HCT116 (cell line): Measurements from ENCODE around the gene ZNF107. TPM values are rescaled to one million over a fixed set of nuclear protein-coding genes. Genes with fewer than 3 reads are reported as not detected.

Source experiments
- ATAC-seq: fragments of 200-7000 bp; cut with Tn5 transposase; 2 replicates; pipeline ENCODE4 v1.9.1; 2020; ENCODE audit warnings: mild to moderate bottlenecking, moderate library complexity
- BruUV-seq: library from RNA; stranded (reverse); fragments of 400-500 nt; replicated peaks from 2 replicates; lab custom pipeline; 2021; lab: Mats Ljungman, UMichigan
- CTCF ChIA-PET: fragments of 300-600 bp; sonication (Branson Sonifier 250); formaldehyde crosslinking; loops from one replicate; lab custom pipeline; 2021; ENCODE audit warnings: antibody characterized with exemption; lab: Charles Lee
- POLR2A ChIA-PET: fragments of 300-600, 350-600 bp; sonication (Branson Sonifier 250); formaldehyde crosslinking; loops from one replicate; lab custom pipeline; 2021; ENCODE audit warnings: antibody characterized with exemption; lab: Charles Lee
- RAD21 ChIA-PET, 2 experiments: fragments of 300-600 bp; sonication (Branson Sonifier 250); formaldehyde crosslinking; loops; one replicate each; lab custom pipeline; 2023; ENCODE audit warnings: low total read pairs in 2 of 2; ENCODE audit not compliant: uncharacterized antibody in 2 of 2, unreplicated experiment in 2 of 2, low non-redundant PET in 1 of 2; lab: Charles Lee
- DNase-seq: peaks from one replicate; pipeline ENCODE4 v3.0.0-alpha.2; 2010; ENCODE audit warnings: low read depth, low spot score
- H2AFZ ChIP-seq: fragments of 200-600 bp; shearing (Covaris generic), sonication (generic); 2 replicates; pipeline ENCODE4 v1.6.1; 2017; ENCODE audit warnings: low read depth, mixed run types, mixed read lengths, antibody characterized with exemption, low read length; ENCODE audit not compliant: poor library complexity, severe bottlenecking
- H3K27ac ChIP-seq: 2 replicates; pipeline ENCODE4 v1.5.1; 2012; ENCODE audit warnings: low read depth, low read length
- H3K27me3 ChIP-seq: fragments of 200-600 bp; sonication (generic); 2 replicates; pipeline ENCODE4 v1.6.1; 2016; ENCODE audit warnings: mixed run types, low read length, mixed read lengths; ENCODE audit not compliant: insufficient read depth
- H3K36me3 ChIP-seq, 2 experiments: fragments of 200-500 bp in 1 of 2; fragments of 200-600 bp in 1 of 2; sonication (Bioruptor generic) in 1 of 2; sonication (generic) in 1 of 2; 2 replicates each; pipeline versions ENCODE4 v1.5.1 to v1.6.1; 2014 to 2016; ENCODE audit warnings: low read length in 2 of 2, inconsistent platforms in 1 of 2, mixed read lengths in 1 of 2, mixed run types in 1 of 2; ENCODE audit not compliant: insufficient read depth in 2 of 2, control insufficient read depth in 1 of 2
- H3K4me1 ChIP-seq, 2 experiments: fragments of 200-600 bp in 1 of 2; sonication (generic) in 1 of 2; 2 replicates each; pipeline versions ENCODE4 v1.5.1 to v1.6.1; 2012 to 2017; ENCODE audit warnings: low read length in 2 of 2, inconsistent platforms in 1 of 2, mild to moderate bottlenecking in 1 of 2, mixed read lengths in 1 of 2, mixed run types in 1 of 2, moderate library complexity in 1 of 2; ENCODE audit not compliant: insufficient read depth in 2 of 2, control insufficient read depth in 1 of 2
- H3K4me2 ChIP-seq: fragments of 200-600 bp; sonication (generic); 2 replicates; pipeline ENCODE4 v1.6.1; 2017; ENCODE audit warnings: mixed run types, low read length, mixed read lengths
- H3K4me3 ChIP-seq, 2 experiments: fragments of 200-600 bp in 1 of 2; sonication (generic) in 1 of 2; replicated peaks in 1 of 2; 2 replicates each; pipeline ENCODE4 v1.5.1; 2011 to 2016; ENCODE audit warnings: low read length in 2 of 2, control low read depth in 1 of 2, low read depth in 1 of 2, mild to moderate bottlenecking in 1 of 2, mixed read lengths in 1 of 2, mixed run types in 1 of 2
- H3K79me2 ChIP-seq: fragments of 200-600 bp; sonication (generic); 2 replicates; pipeline ENCODE4 v1.6.1; 2017; ENCODE audit warnings: mild to moderate bottlenecking, mixed run types, low read length, moderate library complexity, mixed read lengths; ENCODE audit not compliant: insufficient read depth
- H3K9ac ChIP-seq: fragments of 200-600 bp; sonication (generic); 2 replicates; pipeline ENCODE4 v1.6.1; 2016; ENCODE audit warnings: low read length, mixed read lengths
- H3K9me2 ChIP-seq: fragments of 200-600 bp; sonication (generic), shearing (Covaris generic); 2 replicates; pipeline ENCODE4 v1.6.1; 2017; ENCODE audit warnings: mixed run types, mild to moderate bottlenecking, moderate library complexity; ENCODE audit not compliant: insufficient read depth
- H3K9me3 ChIP-seq, 2 experiments: fragments of 200-500 bp in 1 of 2; fragments of 200-600 bp in 1 of 2; sonication (Bioruptor generic) in 1 of 2; sonication (generic) in 1 of 2; 2 replicates each; pipeline ENCODE4 v1.6.1; 2014 to 2017; ENCODE audit warnings: low read length in 2 of 2, mixed read lengths in 2 of 2, inconsistent platforms in 1 of 2, low read depth in 1 of 2, mild to moderate bottlenecking in 1 of 2, mixed run types in 1 of 2, moderate library complexity in 1 of 2; ENCODE audit not compliant: control insufficient read depth in 1 of 2, insufficient read depth in 1 of 2
- H4K20me1 ChIP-seq: fragments of 200-600 bp; sonication (generic), shearing (Covaris generic); 2 replicates; pipeline ENCODE4 v1.6.1; 2017; ENCODE audit warnings: mixed run types, mild to moderate bottlenecking, moderate library complexity; ENCODE audit not compliant: insufficient read depth
- CBX3 ChIP-seq: IDR thresholded peaks from 2 replicates; pipeline ENCODE4 v1.6.1; 2012; ENCODE audit warnings: low read depth
- CEBPB ChIP-seq: IDR thresholded peaks from 2 replicates; pipeline ENCODE4 v1.6.1; 2012; ENCODE audit warnings: low read depth
- EZH2phosphoT487 ChIP-seq: fragments of 200-600 bp; IDR thresholded peaks from 2 replicates; pipeline ENCODE4 v1.6.1; 2018; ENCODE audit warnings: antibody characterized with exemption, borderline replicate concordance
- JUND ChIP-seq: IDR thresholded peaks from 2 replicates; pipeline ENCODE4 v1.6.1; 2012
- POLR2A ChIP-seq: IDR thresholded peaks from 2 replicates; pipeline ENCODE4 v1.7.0; 2011; ENCODE audit warnings: borderline replicate concordance; ENCODE audit not compliant: insufficient read depth, insufficient read length; ENCODE audit errors: extremely low read depth
- RAD21 ChIP-seq: IDR thresholded peaks from 2 replicates; pipeline ENCODE4 v1.6.1; 2012; ENCODE audit warnings: low read depth, mild to moderate bottlenecking
- ZFX ChIP-seq: fragments of 450-650 bp; IDR thresholded peaks from 2 replicates; pipeline ENCODE4 v1.6.1; 2017
- ZNF274 ChIP-seq: fragments of 200-500 bp; sonication (Bioruptor generic); IDR thresholded peaks from 2 replicates; pipeline ENCODE4 v1.6.1; 2014; ENCODE audit warnings: mild to moderate bottlenecking, low read depth, low read length, inconsistent platforms
- intact Hi-C: fragments of 100-400 bp; cut with micrococcal nuclease; formaldehyde crosslinking; loops from 2 replicates; pipeline ENCODE4 v1.10.0; 2022
- total RNA-seq: library from RNA; stranded (reverse); gene quantifications from one replicate; pipeline ENCODE4 v1.2.1, GENCODE V29; 2021; ENCODE audit not compliant: unreplicated experiment
- TF ChIP-seq, protein P1 (sequence below): IDR thresholded peaks from 2 replicates; pipeline ENCODE4 v1.6.1; 2012
- TF ChIP-seq, protein P2 (sequence below): IDR thresholded peaks from 2 replicates; pipeline ENCODE4 v1.6.1; 2012; ENCODE audit warnings: low read depth

Gene ZNF107
- total RNA-seq, 1 experiment from 2014 or later = 6.2 TPM

GRCh38 chr7:64642046-64642445, 23.9 kb upstream of the ZNF107 start:
- Histone ChIP-seq H3K27ac (no peak overlapping the region), H3K79me2 (no peaks in the 10 kb centered on the region), H3K9me3 (no peaks in the 10 kb centered on the region), H3K27me3 (no peaks in the 10 kb centered on the region), H3K36me3 (no peaks in the 10 kb centered on the region), H3K4me1 (no peaks in the 10 kb centered on the region), H3K9me2 (no peaks in the 10 kb centered on the region), H3K9ac (no peak overlapping the region), H2AFZ (no peak overlapping the region), H3K4me3 (no peak overlapping the region), H4K20me1 (no peaks in the 10 kb centered on the region), H3K4me2 (no peak overlapping the region)
- ChIA-PET RAD21 (no interaction called here), CTCF (no interaction called here), POLR2A (no interaction called here)
- TF ChIP-seq JUND = no peak
- TF ChIP-seq EZH2phosphoT487 = no peak
- TF ChIP-seq ZNF274 = no peak
- TF ChIP-seq RAD21 = no peak
- no peak for TF ChIP-seq CEBPB
- TF ChIP-seq, protein P1, sequence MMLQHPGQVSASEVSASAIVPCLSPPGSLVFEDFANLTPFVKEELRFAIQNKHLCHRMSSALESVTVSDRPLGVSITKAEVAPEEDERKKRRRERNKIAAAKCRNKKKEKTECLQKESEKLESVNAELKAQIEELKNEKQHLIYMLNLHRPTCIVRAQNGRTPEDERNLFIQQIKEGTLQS = no peak
- TF ChIP-seq, protein P2, sequence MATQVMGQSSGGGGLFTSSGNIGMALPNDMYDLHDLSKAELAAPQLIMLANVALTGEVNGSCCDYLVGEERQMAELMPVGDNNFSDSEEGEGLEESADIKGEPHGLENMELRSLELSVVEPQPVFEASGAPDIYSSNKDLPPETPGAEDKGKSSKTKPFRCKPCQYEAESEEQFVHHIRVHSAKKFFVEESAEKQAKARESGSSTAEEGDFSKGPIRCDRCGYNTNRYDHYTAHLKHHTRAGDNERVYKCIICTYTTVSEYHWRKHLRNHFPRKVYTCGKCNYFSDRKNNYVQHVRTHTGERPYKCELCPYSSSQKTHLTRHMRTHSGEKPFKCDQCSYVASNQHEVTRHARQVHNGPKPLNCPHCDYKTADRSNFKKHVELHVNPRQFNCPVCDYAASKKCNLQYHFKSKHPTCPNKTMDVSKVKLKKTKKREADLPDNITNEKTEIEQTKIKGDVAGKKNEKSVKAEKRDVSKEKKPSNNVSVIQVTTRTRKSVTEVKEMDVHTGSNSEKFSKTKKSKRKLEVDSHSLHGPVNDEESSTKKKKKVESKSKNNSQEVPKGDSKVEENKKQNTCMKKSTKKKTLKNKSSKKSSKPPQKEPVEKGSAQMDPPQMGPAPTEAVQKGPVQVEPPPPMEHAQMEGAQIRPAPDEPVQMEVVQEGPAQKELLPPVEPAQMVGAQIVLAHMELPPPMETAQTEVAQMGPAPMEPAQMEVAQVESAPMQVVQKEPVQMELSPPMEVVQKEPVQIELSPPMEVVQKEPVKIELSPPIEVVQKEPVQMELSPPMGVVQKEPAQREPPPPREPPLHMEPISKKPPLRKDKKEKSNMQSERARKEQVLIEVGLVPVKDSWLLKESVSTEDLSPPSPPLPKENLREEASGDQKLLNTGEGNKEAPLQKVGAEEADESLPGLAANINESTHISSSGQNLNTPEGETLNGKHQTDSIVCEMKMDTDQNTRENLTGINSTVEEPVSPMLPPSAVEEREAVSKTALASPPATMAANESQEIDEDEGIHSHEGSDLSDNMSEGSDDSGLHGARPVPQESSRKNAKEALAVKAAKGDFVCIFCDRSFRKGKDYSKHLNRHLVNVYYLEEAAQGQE = no peak
- no peak for TF ChIP-seq POLR2A
- TF ChIP-seq ZFX = no peak
- no peak for TF ChIP-seq CBX3
- DNase-seq = no peak
- no TSS peak for BruUV-seq
- intact Hi-C loops = no loop called here
- no peak for ATAC-seq
